ENCODE measurements around the gene MAP2K6.
"Not testable (repeated sequence)": the region's sequence is repeated elsewhere in the genome, so short reads cannot be mapped to it uniquely, and the experiment has no call there.

MAP2K6 gene

DNA sequence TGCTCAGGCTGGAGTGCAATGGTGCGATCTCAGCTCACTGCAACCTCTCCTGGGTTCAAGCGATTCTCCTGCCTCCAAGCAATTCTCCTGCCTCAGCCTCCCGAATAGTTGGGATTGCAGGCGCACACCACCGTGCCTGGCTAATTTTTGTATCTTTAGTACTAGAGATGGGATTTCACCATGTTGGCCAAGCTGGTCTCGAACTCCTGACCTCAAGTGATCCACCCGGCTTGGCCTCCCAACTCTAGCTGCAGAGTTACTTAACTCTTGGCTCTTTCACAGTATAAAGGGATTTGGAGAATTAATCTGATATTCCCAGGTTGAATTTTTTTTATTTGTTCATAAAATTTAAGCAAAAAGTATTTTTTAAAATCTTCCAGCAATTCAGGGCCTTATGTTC is 65.3 kb downstream of the MAP2K6 start:
- not testable (repeated sequence) for DNase-seq (ENCODE audit: low read depth, low spot score); H3K4me3 ChIP-seq (ENCODE audit: low read length)

DNA sequence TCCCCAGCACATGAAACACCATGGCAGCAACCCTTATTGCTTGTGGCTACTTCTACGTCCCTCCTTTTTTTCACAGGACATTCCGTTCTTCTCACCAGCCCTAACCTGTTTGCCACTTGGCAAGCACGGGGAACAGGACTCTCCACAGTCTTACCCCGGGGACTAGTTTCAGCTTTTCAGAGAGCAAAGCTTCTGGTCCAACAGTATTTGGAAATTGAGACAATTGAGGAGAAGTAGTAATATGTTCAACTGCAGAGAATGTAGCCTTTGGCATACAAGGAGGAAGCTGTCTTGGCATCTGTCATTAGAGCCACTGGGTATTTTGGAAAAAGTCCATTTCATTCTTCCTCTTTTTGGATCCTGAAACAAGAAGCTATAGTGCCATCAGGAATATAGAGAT is 65.7 kb downstream of the MAP2K6 start:
- no peak for DNase-seq (ENCODE audit: low read depth, low spot score)
- no peak overlapping the region for H3K4me3 ChIP-seq (ENCODE audit: low read length)

DNA sequence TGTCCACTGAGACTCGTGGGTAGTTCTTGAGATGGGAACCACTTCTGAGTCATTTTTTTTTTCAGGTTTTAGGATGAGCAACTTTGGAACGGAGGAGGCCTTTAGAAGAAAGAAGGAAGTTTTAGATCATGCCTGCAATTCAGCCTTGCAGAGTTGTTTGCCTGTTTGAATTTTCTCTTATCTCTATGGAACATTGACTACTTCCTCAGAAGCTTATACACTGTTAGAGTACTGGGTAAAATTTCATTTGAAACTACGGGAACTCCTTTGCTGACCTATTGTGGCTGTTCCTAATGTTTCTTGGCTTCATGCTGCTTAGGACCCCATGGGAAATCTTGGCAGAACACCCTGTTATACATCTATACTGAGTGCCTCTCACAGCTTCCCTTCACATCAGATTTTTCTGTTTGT is 70.8 kb downstream of the MAP2K6 start:
- DNase-seq (ENCODE audit: low read depth, low spot score): no peak
- H3K4me3 ChIP-seq (ENCODE audit: low read length): no peak overlapping the region

DNA sequence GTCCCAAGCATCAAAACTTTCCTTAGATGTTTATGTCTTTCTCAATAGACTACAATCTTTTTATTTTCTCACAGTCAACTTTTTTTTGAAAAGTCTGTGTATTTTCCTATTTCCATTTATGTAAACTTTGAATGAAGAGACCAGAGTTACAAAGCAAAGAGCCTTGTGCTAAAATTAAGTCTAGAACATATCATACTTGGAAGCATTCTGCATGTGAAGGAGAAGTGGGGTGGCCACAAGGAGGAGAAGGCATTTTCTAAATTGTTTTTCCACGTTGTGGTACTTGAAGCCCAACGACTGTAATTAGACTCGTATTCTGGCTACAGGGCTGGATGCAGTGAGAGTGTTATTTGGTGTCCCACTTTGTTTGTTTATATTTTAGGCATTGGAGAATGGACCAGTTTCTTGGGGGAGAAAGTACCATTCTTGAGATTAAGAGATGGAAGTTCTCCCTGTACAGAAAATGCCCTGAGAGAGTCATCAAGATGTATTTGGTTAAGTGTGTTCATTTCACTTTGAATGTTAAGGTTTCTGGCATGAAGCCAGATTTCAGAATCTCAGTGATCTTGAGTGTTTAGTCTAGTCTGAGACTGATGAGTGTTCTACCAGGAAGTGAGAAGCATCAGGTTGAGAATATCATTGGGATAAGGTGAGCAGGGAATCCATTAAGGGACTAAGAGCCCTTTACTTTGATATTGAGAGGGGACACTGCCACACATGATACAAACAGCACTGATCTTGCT is 71.6 kb downstream of the MAP2K6 start:
- no peak overlapping the region for H3K4me3 ChIP-seq (ENCODE audit: low read length)
- DNase-seq (ENCODE audit: low read depth, low spot score): peak; percentile 6

DNA sequence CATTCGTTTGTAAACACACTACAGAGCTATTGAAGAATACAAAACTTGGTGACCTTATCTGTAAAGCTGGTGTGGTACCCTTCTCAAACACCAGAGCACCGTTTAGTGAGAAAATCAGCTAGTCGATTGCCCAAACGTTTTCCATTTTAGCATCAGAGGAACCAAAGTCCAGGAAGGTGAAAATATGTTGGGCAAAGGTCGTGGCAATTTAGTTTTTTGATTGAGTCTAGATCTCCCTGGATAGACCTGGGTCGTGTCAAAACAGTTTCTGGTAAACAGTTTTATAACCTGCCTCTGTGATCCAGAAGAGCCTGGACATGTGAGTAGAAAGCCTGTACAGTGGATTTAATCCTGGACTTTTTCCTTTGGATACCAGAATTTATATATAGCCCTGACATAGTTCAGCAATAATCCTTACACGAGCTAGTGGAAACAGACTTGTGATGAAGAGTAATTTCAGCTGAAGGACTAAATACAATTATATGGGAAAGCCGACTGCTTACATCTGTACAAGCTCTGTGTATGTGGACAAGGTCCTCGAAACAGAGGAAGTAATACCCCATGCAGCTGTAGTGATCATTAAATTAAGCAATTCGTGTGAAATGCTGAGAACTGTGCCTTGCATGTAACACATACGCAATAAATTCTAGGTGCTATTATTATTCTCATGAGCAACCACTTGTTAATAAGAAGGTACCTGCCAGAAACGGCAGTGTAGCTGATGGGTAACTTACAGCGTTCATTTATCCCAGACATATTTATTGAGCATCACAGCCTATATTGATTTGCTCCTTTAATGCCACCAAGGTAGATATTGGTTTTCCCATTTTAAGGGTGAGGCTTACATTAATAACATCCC is 72.5 kb downstream of the MAP2K6 start:
- H3K4me3 ChIP-seq (ENCODE audit: low read length): no peak overlapping the region
- DNase-seq (ENCODE audit: low read depth, low spot score): no peak

DNA sequence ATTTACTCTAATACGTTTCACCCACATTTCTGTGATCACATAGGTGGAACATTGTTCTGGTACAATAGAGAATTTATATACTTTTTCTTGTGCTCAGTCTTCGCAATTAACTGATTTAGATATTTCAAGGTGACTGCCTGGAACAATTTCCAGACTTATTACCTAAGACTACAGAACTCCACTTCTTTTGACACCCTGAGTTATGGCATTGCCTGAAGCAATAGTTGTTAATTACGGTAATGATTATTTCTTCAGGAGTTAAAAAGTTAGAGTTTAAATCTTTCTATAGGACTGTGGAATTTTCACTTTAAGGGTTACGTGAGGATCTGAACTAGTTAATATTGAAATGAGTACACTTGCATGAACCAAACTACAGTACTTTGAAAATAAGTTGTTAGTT is 74.8 kb downstream of the MAP2K6 start:
- H3K4me3 ChIP-seq (ENCODE audit: low read length): no peak overlapping the region
- no peak for DNase-seq (ENCODE audit: low read depth, low spot score)

DNA sequence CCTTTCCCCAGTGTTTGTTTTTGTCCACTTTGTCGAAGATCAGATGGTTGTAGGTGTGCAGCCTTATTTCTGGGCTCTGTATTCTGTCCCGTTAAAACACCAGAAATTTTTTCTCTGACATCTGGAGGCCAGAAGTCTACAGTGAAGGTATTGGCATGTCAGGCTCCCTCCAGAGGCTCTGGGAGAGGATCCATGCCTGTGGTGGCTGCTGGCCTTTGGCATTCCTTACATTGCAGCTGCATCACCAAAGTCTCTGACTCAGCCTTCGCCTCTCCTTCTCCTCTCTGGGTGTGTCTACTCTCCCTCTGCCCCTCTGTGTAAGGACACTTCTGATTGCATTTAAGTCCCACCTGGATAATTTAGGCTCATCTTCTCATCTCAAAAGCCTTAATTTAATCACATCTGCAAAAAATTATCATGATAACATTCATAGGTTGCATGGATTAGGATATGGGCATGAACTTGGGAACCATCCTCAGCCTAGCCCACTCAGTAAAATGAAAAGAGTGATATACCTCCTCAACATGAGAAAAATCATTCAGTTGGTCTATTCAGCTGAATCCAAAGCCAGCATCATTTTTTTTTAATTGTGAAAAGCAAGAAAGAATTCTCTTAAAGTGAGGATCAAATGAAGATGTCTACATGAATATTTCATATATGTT is 78.0 kb downstream of the MAP2K6 start:
- no peak overlapping the region for H3K4me3 ChIP-seq (ENCODE audit: low read length)
- no peak for DNase-seq (ENCODE audit: low read depth, low spot score)

DNA sequence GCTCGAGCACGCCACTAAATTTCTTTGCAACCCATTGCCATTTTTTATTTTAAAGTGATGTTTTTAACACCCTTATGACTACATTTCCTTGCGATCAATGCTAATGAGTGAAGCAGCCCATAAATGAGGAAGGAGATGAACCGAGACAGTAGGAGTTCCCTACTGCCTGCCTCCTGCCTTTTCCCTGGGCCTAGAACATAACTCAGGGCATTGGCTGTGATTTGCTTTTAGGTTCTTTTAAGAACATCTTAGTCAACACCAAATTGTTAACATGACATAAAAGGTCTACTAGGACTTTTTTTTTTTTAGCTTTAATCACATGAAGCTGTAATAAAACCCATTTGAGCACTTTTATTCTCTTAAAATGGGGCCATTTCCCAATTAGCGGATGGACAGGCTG is 81.3 kb downstream of the MAP2K6 start:
- DNase-seq (ENCODE audit: low read depth, low spot score): no peak
- no peak overlapping the region for H3K4me3 ChIP-seq (ENCODE audit: low read length)

DNA sequence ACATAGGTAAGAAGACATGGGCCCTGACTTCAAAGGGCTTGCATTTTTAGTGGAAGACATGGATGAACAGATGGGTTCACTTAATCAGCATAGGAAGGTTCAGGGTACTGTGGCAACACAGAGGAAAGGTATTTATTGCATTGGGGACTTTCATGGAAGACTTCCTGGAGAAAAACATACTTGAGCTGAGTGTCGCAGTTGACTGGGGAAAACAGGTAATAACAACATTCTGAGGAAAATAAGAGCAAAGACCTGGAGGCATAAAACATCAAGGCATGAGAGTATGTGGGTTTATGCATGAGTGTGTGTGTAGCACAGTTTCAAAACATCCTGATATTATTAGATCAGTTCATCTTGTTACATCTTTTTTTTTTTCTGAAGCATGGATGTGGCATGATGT is 82.7 kb downstream of the MAP2K6 start:
- no peak for DNase-seq (ENCODE audit: low read depth, low spot score)
- H3K4me3 ChIP-seq (ENCODE audit: low read length): no peak overlapping the region

DNA sequence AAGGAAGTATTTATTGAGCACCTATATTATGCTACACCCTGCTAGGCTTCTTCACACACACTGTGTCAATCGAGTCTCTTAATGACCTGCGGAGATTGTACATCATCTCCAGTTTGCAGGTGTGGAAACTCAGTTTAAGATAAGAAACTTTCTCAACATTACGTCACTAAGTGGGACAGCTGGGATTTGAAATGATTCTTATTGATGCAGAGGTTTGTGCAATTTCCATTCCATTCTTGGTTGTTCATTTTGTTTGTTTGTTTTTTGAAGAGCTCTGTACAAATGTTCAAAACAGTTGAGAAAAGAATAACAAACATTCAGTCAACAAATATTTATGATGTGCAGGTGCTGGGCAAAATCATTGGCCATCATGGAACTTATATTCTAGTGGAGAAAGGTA is 84.8 kb downstream of the MAP2K6 start:
- H3K4me3 ChIP-seq (ENCODE audit: low read length): no peak overlapping the region
- no peak for DNase-seq (ENCODE audit: low read depth, low spot score)

DNA sequence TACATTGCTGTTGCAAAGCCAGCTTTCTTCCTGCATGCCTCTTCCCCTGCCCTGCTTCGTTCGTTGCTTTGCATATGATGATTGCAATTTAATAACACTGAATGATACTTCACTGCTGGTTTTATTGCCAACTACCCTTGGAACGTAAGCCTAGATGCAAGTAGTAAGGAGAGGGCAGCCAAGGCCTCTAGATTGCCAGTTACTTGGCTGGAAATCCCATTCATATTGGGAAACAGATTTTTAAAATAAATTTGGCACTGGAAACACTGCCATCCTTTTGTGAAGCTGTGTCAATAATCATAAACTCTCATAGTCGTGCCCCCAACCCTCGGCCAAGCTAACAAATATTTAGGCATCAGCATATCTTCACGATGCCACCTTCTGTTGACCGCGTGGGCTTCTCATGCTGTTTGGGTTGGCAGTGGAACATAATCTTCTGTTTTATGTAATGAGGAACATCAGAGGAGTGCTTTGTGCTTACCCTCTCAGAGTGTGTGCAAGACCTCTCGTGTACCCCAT is 86.5 kb downstream of the MAP2K6 start:
- no peak for DNase-seq (ENCODE audit: low read depth, low spot score)
- H3K4me3 ChIP-seq (ENCODE audit: low read length): no peak overlapping the region

DNA sequence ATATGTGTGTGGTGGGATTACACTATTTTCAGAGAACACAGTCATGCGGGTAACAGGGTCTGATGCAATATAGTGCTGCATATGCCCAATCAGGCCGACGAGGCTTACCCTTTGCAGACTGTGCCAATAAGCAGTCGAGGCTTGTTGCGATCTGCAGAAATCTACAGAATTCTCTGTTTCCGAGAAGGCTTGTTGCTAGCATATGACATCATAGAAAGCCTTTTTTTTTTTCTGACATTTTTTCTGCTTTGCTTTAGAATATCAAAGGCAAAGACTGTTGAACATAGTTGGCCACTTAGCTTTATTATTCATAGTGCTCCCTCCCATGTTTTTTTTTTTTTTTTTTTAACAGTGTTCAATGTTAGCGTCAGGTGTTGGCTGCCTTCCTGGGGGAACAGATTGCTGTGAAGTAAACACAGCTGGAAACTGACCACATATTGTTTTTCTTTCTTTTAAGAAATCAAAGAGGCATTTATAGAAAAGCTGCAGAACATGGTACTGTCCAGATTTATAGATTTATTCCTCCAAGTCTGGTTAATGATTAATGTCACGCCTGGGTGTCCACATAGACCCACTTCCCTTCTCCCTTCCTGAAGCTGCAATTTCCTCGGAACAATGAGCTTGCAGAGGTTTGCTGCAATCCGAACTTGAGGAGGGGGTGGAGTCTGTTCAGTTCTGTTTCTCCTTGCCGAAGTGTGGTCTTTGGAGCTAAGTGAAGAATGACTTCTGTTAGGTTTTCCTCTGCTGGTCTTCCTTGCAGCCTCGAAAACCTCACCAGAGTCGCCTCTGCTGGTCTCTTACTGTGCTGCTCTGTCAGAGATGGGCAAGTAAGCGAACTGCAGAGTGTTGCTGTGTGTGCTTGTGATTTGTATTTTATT is 87.3 kb downstream of the MAP2K6 start:
- no peak for DNase-seq (ENCODE audit: low read depth, low spot score)
- no peak overlapping the region for H3K4me3 ChIP-seq (ENCODE audit: low read length)

DNA sequence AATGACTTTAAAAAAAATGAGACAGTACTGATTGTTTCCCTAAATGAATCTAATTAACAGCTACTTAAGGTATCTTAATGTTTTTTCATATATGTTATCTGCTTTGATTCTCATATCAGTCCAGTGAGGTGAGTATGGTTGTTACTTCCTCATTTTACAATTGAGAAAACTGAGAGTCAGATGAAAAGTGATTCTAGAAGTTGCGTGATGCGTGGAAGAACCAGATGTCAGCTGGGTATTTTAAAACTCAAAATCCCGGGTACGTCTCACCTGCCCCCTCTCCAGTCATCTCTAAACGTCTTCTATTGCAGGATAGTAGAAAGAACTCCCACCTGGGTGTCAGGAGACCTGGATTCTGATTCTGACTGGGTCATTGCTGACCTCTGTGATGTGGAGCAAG is 89.2 kb downstream of the MAP2K6 start:
- H3K4me3 ChIP-seq (ENCODE audit: low read length): no peak overlapping the region
- DNase-seq (ENCODE audit: low read depth, low spot score): no peak

DNA sequence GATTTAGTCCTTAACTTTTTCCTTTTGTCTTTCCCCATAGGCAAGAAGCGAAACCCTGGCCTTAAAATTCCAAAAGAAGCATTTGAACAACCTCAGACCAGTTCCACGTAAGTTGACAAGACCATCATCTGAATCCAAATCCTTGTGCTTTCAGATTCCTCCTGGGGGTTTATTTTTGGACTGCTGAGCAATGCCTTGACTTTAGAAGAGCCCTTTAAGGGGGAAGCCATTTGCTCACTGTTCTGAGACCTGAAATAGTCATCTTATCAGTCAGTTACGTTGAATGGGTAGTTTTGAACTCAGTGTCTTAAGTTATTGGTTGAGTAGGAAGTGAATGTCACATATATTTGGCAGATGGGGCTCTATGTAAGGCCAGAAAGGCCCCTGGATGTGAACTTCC is 91.2 kb downstream of the MAP2K6 start:
- H3K4me3 ChIP-seq (ENCODE audit: low read length): no peak overlapping the region

DNA sequence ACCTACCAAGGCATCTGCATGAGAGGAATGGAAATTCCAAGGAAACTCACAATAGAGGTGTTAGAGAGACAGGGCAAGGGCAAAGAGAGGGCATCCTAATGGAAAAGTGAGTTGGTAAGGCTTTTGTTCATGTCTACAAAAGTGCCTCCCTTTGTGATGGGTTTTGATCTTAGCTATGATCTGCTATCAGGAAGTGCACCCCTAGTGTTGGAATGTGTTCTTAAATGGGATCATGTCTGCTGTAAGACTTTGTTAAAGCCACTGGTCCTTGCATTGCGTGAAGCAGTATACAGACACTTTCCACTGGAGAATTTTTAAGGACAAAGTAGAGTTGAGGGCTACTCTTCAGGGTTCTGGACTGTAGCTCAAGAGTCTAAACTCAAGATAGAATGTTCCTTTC is 92.0 kb downstream of the MAP2K6 start:
- H3K4me3 ChIP-seq (ENCODE audit: low read length): no peak overlapping the region
- DNase-seq (ENCODE audit: low read depth, low spot score): peak; percentile 15

More for the DNA sequence above, 91.2 kb downstream of the MAP2K6 start:
- no peak for DNase-seq (ENCODE audit: low read depth, low spot score)

DNA sequence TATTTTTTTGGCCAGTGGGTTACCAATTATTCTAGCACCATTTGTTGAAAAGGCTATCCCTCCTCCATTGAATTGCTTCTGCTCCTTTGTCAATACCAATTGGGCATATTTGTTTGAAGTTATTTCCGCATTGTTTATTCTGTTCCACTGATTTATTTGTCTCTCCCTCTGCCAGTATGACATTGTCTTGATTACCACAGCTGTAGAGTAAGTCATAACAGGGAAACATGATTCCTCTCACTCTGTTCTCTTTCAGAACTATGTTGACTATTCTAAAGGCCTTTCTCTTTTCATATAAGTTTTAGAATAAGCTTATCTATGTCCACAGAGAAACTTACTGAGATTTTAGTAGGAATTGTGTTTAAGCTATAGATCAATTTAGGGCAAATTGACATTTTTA is 94.3 kb downstream of the MAP2K6 start:
- H3K4me3 ChIP-seq (ENCODE audit: low read length): no peak overlapping the region
- no peak for DNase-seq (ENCODE audit: low read depth, low spot score)

DNA sequence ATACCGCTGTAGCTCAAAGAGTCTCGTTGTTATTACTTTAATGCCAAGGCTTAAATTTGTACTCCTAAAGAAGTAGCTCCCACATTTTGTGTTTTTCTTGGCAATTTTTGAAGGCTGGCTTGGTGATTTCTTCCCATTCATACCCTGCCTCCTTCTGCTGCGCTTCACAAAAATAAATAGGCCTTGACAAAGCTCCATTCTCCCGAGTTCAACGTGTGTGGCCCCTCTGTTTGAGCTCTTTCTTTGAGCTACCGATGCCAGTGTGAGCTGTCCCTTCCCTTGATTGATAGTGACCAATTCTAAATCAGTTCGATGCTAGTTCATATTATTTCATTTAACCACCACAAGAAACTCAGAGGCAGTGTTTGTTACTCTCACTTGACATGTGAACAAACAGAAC is 96.8 kb downstream of the MAP2K6 start:
- DNase-seq (ENCODE audit: low read depth, low spot score): no peak

DNA sequence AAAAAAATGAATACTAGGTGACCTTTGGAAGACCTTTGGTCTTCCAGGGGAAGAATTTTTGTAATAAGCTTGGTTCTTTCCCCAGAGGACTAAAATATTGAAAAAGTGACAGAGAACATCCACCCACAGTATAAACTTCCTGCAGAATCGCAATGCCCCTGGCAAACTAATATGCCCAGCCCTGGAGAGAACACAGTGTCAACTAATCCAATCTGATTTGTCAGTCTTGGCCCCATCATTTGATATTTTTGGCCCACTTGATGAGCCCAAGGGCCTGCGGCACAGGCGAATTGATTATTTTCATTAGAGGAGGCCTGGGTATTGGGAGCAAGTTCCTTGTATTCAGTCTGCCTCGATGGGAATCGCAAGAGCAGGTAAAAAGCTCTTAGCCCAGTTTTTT is 98.4 kb downstream of the MAP2K6 start:
- DNase-seq (ENCODE audit: low read depth, low spot score): no peak
- H3K4me3 ChIP-seq (ENCODE audit: low read length): no peak overlapping the region

More for the DNA sequence above, 96.8 kb downstream of the MAP2K6 start:
- H3K4me3 ChIP-seq (ENCODE audit: low read length): no peak overlapping the region

DNA sequence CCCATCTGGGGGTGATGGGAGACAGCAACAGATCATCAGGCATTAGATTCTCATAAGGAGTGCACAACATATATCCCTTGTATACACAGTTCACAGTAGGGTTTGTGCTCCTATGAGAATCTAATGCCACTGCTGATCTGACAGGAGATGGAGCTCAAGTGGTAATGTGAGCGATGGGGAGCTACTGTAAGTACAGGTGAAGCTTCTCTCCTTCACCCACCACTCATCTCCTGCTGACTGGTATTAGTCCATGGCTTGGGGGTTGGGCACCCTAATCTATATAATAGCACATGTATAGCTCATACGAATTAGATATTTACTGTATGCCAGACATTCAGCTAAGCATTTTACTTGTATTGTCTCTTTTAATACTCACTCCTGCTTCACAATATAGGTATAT is 101.7 kb downstream of the MAP2K6 start:
- no peak overlapping the region for H3K4me3 ChIP-seq (ENCODE audit: low read length)
- DNase-seq (ENCODE audit: low read depth, low spot score): no peak
